ENCODE measurements around the gene CCDC183. TPM values are rescaled to one million over a fixed set of nuclear protein-coding genes. Genes with fewer than 3 reads are reported as not detected.
"Not testable (repeated sequence)": the region's sequence is repeated elsewhere in the genome, so short reads cannot be mapped to it uniquely, and the experiment has no call there.

The CCDC183 gene
- polyA plus RNA-seq, 1 donor (not counting 4 experiments of a cell fraction or from before 2014, with no cell fraction given): 0.03 TPM

GRCh38 chr9:136786451-136786850, 9.7 kb upstream of the CCDC183 start:
- Histone ChIP-seq H3K27me3 (ENCODE audit: control insufficient read depth, extremely low read depth, insufficient read depth, low read length) (no peaks in the 10 kb centered on the region), H3K9ac (ENCODE audit: control insufficient read depth, extremely low read depth, insufficient read depth, low read length) (no peak overlapping the region), H3K36me3 (ENCODE audit: control insufficient read depth in 2 of 2, extremely low read depth in 1 of 2, insufficient read depth in 2 of 2, low read length in 2 of 2) (no peaks in the 10 kb centered on the region), H3K4me3 (ENCODE audit: control insufficient read depth in 2 of 3, extremely low read depth in 1 of 3, insufficient read depth in 2 of 3, low read depth in 1 of 3, low read length in 3 of 3) (no peak overlapping the region), H4K20me1 (ENCODE audit: control insufficient read depth, extremely low read depth, insufficient read depth, low read length) (no peaks in the 10 kb centered on the region), H3K9me1 (ENCODE audit: control insufficient read depth, extremely low read depth, insufficient read depth, low read length) (no peaks in the 10 kb centered on the region), H3K4me2 (ENCODE audit: control insufficient read depth, extremely low read depth, insufficient read depth, low read depth, low read length) (no peak overlapping the region), H3K9me3 (ENCODE audit: control insufficient read depth, low read depth, low read length) (no peaks in the 10 kb centered on the region), H2AFZ (ENCODE audit: control insufficient read depth, low read length) (no peak overlapping the region), H3K27ac (ENCODE audit: control insufficient read depth, insufficient read depth, low read length) (no peak overlapping the region), H3K79me2 (ENCODE audit: control insufficient read depth, insufficient read depth, low read length) (peaks cover 1% of the 10 kb centered on the region), H3K4me1 (ENCODE audit: control insufficient read depth, extremely low read depth, insufficient read depth, low read length) (peaks cover 7% of the 10 kb centered on the region)
- FAIRE-seq (no peak), DNase-seq (ENCODE audit: low read depth, low spot score) (no peak)
- TF ChIP-seq EZH2 (IDR thresholded peaks at IDR 0.05; ENCODE audit: low read length): no peak
- TF ChIP-seq, protein P1, sequence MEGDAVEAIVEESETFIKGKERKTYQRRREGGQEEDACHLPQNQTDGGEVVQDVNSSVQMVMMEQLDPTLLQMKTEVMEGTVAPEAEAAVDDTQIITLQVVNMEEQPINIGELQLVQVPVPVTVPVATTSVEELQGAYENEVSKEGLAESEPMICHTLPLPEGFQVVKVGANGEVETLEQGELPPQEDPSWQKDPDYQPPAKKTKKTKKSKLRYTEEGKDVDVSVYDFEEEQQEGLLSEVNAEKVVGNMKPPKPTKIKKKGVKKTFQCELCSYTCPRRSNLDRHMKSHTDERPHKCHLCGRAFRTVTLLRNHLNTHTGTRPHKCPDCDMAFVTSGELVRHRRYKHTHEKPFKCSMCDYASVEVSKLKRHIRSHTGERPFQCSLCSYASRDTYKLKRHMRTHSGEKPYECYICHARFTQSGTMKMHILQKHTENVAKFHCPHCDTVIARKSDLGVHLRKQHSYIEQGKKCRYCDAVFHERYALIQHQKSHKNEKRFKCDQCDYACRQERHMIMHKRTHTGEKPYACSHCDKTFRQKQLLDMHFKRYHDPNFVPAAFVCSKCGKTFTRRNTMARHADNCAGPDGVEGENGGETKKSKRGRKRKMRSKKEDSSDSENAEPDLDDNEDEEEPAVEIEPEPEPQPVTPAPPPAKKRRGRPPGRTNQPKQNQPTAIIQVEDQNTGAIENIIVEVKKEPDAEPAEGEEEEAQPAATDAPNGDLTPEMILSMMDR (optimal IDR thresholded peaks at IDR 0.05 in 1 of 3, IDR thresholded peaks at IDR 0.05 in 1 of 3, conservative IDR thresholded peaks at IDR 0.05 in 1 of 3; ENCODE audit: extremely low read depth in 1 of 3, insufficient read depth in 2 of 3, low read length in 3 of 3): no peak
- dilution Hi-C loops (cut with MboI; ENCODE audit: extremely low pct_ligation_motif_present, low sequenced_read_pairs): no loop called here

DNA sequence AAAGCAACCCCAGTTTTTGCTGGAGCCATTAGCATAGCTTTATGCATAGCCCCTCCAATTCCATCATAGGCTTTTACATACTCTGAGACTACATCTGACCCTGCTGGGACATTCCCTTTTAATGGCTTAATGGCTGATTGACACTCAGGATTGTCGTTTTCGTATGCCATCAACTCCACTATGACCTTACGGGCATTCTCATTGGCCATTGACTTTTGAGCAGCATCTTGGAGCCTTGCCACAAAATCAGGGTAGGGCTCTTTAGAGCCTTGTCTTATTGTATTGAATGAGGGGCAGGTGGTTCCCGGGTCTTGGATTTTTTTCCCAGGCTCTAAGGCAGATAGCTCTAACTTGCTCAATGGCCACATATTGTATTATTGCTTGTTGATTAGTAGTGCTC, 9.2 kb upstream of the CCDC183 start:
- H3K79me2 ChIP-seq (ENCODE audit: control insufficient read depth, insufficient read depth, low read length); H2AFZ ChIP-seq (ENCODE audit: control insufficient read depth, low read length); dilution Hi-C loops (cut with MboI; ENCODE audit: extremely low pct_ligation_motif_present, low sequenced_read_pairs); H3K27ac ChIP-seq (ENCODE audit: control insufficient read depth, insufficient read depth, low read length); H3K27me3 ChIP-seq (ENCODE audit: control insufficient read depth, extremely low read depth, insufficient read depth, low read length); H3K9ac ChIP-seq (ENCODE audit: control insufficient read depth, extremely low read depth, insufficient read depth, low read length); H3K9me1 ChIP-seq (ENCODE audit: control insufficient read depth, extremely low read depth, insufficient read depth, low read length); H3K4me3 ChIP-seq (ENCODE audit: control insufficient read depth in 2 of 3, extremely low read depth in 1 of 3, insufficient read depth in 2 of 3, low read depth in 1 of 3, low read length in 3 of 3); DNase-seq (ENCODE audit: low read depth, low spot score); H3K4me2 ChIP-seq (ENCODE audit: control insufficient read depth, extremely low read depth, insufficient read depth, low read depth, low read length); H3K36me3 ChIP-seq (ENCODE audit: control insufficient read depth in 2 of 2, extremely low read depth in 1 of 2, insufficient read depth in 2 of 2, low read length in 2 of 2); H3K9me3 ChIP-seq (ENCODE audit: control insufficient read depth, low read depth, low read length); H4K20me1 ChIP-seq (ENCODE audit: control insufficient read depth, extremely low read depth, insufficient read depth, low read length); FAIRE-seq: not testable (repeated sequence)
- peaks cover 10% of the 10 kb centered on the region for H3K4me1 ChIP-seq (ENCODE audit: control insufficient read depth, extremely low read depth, insufficient read depth, low read length)

DNA sequence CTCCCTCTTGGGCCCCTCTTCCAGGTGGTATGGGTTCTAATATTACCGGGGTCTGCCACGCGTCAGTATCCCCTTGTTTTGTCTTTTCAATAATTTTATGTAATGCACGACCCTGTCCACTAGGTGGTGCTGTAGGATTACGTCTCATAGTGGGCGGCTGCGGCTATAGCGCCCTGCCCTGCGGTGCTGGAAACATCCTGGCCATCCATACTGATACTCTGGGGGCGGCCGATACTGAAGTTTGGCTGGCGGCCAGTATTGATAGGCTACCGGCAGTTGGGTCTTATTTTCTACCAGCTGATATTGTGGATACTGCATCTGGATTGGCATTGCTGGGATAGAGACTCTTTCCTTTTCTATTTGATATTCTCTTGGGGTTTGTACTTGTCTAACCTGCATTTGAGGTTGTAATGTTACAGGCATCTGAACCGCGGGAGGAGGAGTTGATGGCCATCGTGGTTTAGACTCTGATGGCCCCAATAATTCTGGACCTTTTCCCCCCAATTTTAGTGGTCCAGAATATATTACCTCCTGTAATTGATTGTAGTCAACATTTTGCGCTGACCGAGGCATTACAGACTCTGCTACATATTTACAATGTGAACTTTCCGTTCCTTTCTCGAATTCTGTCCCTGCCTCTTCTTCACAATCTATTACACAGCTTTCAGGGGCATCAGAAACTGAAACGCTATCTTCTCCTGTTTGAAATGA, 8.3 kb upstream of the CCDC183 start:
- no peak overlapping the region for H3K27ac ChIP-seq (ENCODE audit: control insufficient read depth, insufficient read depth, low read length)

More for the DNA sequence above, 8.3 kb upstream of the CCDC183 start:
- DNase-seq (ENCODE audit: low read depth, low spot score): no peak
- FAIRE-seq: no peak
- no peak for TF ChIP-seq EZH2 (IDR thresholded peaks at IDR 0.05; ENCODE audit: low read length)
- TF ChIP-seq, protein P1 (optimal IDR thresholded peaks at IDR 0.05 in 1 of 3, IDR thresholded peaks at IDR 0.05 in 1 of 3, conservative IDR thresholded peaks at IDR 0.05 in 1 of 3; ENCODE audit: extremely low read depth in 1 of 3, insufficient read depth in 2 of 3, low read length in 3 of 3): peak; percentile 73 to 85 (median 79)
- H3K9me1 ChIP-seq (ENCODE audit: control insufficient read depth, extremely low read depth, insufficient read depth, low read length): no peaks in the 10 kb centered on the region
- H3K79me2 ChIP-seq (ENCODE audit: control insufficient read depth, insufficient read depth, low read length): peaks cover 9% of the 10 kb centered on the region
- no peaks in the 10 kb centered on the region for H3K27me3 ChIP-seq (ENCODE audit: control insufficient read depth, extremely low read depth, insufficient read depth, low read length)
- H4K20me1 ChIP-seq (ENCODE audit: control insufficient read depth, extremely low read depth, insufficient read depth, low read length): peaks cover 9% of the 10 kb centered on the region
- no peak overlapping the region for H3K9ac ChIP-seq (ENCODE audit: control insufficient read depth, extremely low read depth, insufficient read depth, low read length)
- no peak overlapping the region for H3K4me3 ChIP-seq (ENCODE audit: control insufficient read depth in 2 of 3, extremely low read depth in 1 of 3, insufficient read depth in 2 of 3, low read depth in 1 of 3, low read length in 3 of 3)
- H2AFZ ChIP-seq (ENCODE audit: control insufficient read depth, low read length): no peak overlapping the region
- H3K36me3 ChIP-seq (ENCODE audit: control insufficient read depth in 2 of 2, extremely low read depth in 1 of 2, insufficient read depth in 2 of 2, low read length in 2 of 2): peaks cover 5 to 7% of the 10 kb centered on the region in 2 experiments
- no peaks in the 10 kb centered on the region for H3K9me3 ChIP-seq (ENCODE audit: control insufficient read depth, low read depth, low read length)
- dilution Hi-C loops (cut with MboI; ENCODE audit: extremely low pct_ligation_motif_present, low sequenced_read_pairs): no loop called here
- peaks cover 17% of the 10 kb centered on the region for H3K4me1 ChIP-seq (ENCODE audit: control insufficient read depth, extremely low read depth, insufficient read depth, low read length)
- H3K4me2 ChIP-seq (ENCODE audit: control insufficient read depth, extremely low read depth, insufficient read depth, low read depth, low read length): peak overlapping the region; percentile 10
